SK-N-SH treated with all-trans-retinoic acid at 6 μM for 48 hours (cell line): ENCODE data around the gene STX5.

Source experiments
- ATAC-seq: fragments of 200-7000 bp; cut with Tn5 transposase; 3 replicates; pipeline ENCODE4 v1.9.1; 2020; ENCODE audit warnings: mild to moderate bottlenecking, moderate library complexity
- ARNTL ChIP-seq: fragments of 450-650 bp; formaldehyde crosslinking; IDR thresholded peaks from 2 replicates; pipeline ENCODE4 v1.5.0; 2020; ENCODE audit warnings: low read depth, mild to moderate bottlenecking, moderate library complexity, borderline replicate concordance
- BACH2 ChIP-seq: fragments of 250-450 bp; sonication (Bioruptor Pico); IDR thresholded peaks from 2 replicates; pipeline ENCODE4 v1.9.0; 2021; ENCODE audit warnings: mild to moderate bottlenecking, borderline replicate concordance
- CREB5 ChIP-seq: fragments of 250-450 bp; sonication (Bioruptor Pico); IDR thresholded peaks from 2 replicates; pipeline ENCODE4 v1.5.1; 2020; ENCODE audit warnings: low read depth, mild to moderate bottlenecking, moderate library complexity
- CSDC2 ChIP-seq: fragments of 250-450 bp; sonication (Bioruptor Pico); IDR thresholded peaks from 2 replicates; pipeline ENCODE4 v1.5.0; 2020; ENCODE audit warnings: mild to moderate bottlenecking, moderate library complexity
- CSRNP3 ChIP-seq: fragments of 250-450 bp; sonication (Bioruptor Pico); IDR thresholded peaks from 2 replicates; pipeline ENCODE4 v1.5.1; 2021; ENCODE audit warnings: mild to moderate bottlenecking, moderate library complexity
- ESRRG ChIP-seq: fragments of 250-450 bp; sonication (Bioruptor Pico); IDR thresholded peaks from 2 replicates; pipeline ENCODE4 v1.6.1; 2021; ENCODE audit warnings: mild to moderate bottlenecking
- GLIS3 ChIP-seq: fragments of 250-450 bp; sonication (Bioruptor Pico); IDR thresholded peaks from 2 replicates; pipeline ENCODE4 v1.5.0; 2020; ENCODE audit warnings: mild to moderate bottlenecking, moderate library complexity
- ISL1 ChIP-seq: fragments of 250-450 bp; sonication (Bioruptor Pico); IDR thresholded peaks from 2 replicates; pipeline ENCODE4 v2.1.2; 2022; ENCODE audit warnings: mild to moderate bottlenecking, moderate library complexity
- PATZ1 ChIP-seq: fragments of 250-450 bp; sonication (Bioruptor Pico); IDR thresholded peaks from 2 replicates; pipeline ENCODE4 v1.8.0; 2020; ENCODE audit warnings: mild to moderate bottlenecking, moderate library complexity, borderline replicate concordance
- POU6F1 ChIP-seq: fragments of 250-450 bp; sonication (Bioruptor Pico); IDR thresholded peaks from 2 replicates; pipeline ENCODE4 v1.8.0; 2021; ENCODE audit warnings: low read depth, mild to moderate bottlenecking, moderate library complexity, borderline replicate concordance
- RARB ChIP-seq: fragments of 250-450 bp; sonication (Bioruptor Pico); IDR thresholded peaks from 2 replicates; pipeline ENCODE4 v1.8.0; 2021; ENCODE audit warnings: mild to moderate bottlenecking, moderate library complexity
- SNAI2 ChIP-seq: fragments of 250-450 bp; sonication (Bioruptor Pico); IDR thresholded peaks from 2 replicates; pipeline ENCODE4 v1.5.0; 2020; ENCODE audit warnings: mild to moderate bottlenecking, moderate library complexity
- TCF4 ChIP-seq: fragments of 250-450 bp; sonication (Bioruptor Pico); IDR thresholded peaks from 2 replicates; pipeline ENCODE4 v1.8.0; 2021; ENCODE audit warnings: mild to moderate bottlenecking, moderate library complexity, borderline replicate concordance
- TOX ChIP-seq: fragments of 250-450 bp; sonication (Bioruptor Pico); IDR thresholded peaks from 2 replicates; pipeline ENCODE4 v1.8.0; 2021; ENCODE audit warnings: mild to moderate bottlenecking, moderate library complexity, borderline replicate concordance
- TSHZ2 ChIP-seq: fragments of 250-450 bp; sonication (Bioruptor Pico); IDR thresholded peaks from 2 replicates; pipeline ENCODE4 v1.5.0; 2020; ENCODE audit warnings: mild to moderate bottlenecking, moderate library complexity
- ZC3H10 ChIP-seq: fragments of 250-450 bp; sonication (Bioruptor Pico); IDR thresholded peaks from 2 replicates; pipeline ENCODE4 v1.5.1; 2021; ENCODE audit warnings: mild to moderate bottlenecking, moderate library complexity
- ZFP30 ChIP-seq: fragments of 450-650 bp; formaldehyde crosslinking; IDR thresholded peaks from 2 replicates; pipeline ENCODE4 v1.5.0; 2022; ENCODE audit warnings: mild to moderate bottlenecking, moderate library complexity
- ZNF565 ChIP-seq: fragments of 450-650 bp; formaldehyde crosslinking; conservative IDR thresholded peaks from 2 replicates; pipeline ENCODE4 v1.5.0; 2020; ENCODE audit warnings: low read depth, mild to moderate bottlenecking, moderate library complexity
- ZNF8 ChIP-seq: fragments of 450-650 bp; formaldehyde crosslinking; IDR thresholded peaks from 2 replicates; pipeline ENCODE4 v1.5.0; 2020; ENCODE audit warnings: mild to moderate bottlenecking, moderate library complexity

STX5 gene

GRCh38 chr11:62846177-62846576 is 14.3 kb upstream of the STX5 start:
- no peak for ATAC-seq
- TF ChIP-seq CREB5 (no peak), PATZ1 (CRISPR knock-in tag) (no peak), GLIS3 (CRISPR knock-in tag) (no peak), CSDC2 (CRISPR knock-in tag) (no peak), RARB (CRISPR knock-in tag) (no peak), POU6F1 (CRISPR knock-in tag) (no peak), ZFP30 (no peak), TSHZ2 (CRISPR knock-in tag) (no peak), CSRNP3 (CRISPR knock-in tag) (no peak), ZC3H10 (CRISPR knock-in tag) (no peak), TCF4 (CRISPR knock-in tag) (no peak), ARNTL (CRISPR knock-in tag) (no peak), ZNF8 (CRISPR knock-in tag) (no peak), SNAI2 (CRISPR knock-in tag) (no peak), TOX (CRISPR knock-in tag) (no peak)
- TF ChIP-seq, all 23 proteins: peak for 0

- TF ChIP-seq ARNTL (CRISPR knock-in tag) (no peak), SNAI2 (CRISPR knock-in tag) (no peak), POU6F1 (CRISPR knock-in tag) (no peak), ZNF565 (no peak), BACH2 (CRISPR knock-in tag) (no peak), CSDC2 (CRISPR knock-in tag) (no peak), GLIS3 (CRISPR knock-in tag) (no peak), ESRRG (no peak), ISL1 (CRISPR knock-in tag) (no peak), PATZ1 (CRISPR knock-in tag) (no peak)
- no peak for ATAC-seq
These were observed 12.3 kb upstream of the STX5 start for GRCh38 chr11:62844154-62844553.
